Measurements from ENCODE around the gene FAM8A1.

Gene FAM8A1

DNA sequence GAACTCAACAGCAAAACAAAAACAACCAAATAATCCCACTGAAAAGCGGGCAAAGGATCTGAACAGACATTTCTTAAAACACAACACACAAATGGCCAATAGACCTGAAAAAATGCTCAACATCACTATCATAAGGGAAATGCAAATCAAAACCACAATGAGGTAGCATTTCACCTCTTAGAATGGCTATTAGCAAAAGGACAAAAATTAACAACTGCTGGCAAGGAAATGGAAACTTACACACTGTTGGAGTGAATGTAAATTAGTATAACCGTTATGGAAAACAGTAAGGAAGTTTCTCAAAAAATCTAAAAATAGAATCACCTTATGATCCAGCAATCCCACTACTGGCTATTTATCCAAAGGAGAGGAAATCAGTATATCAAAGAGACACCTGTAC, 20.9 kb downstream of the FAM8A1 start:
- TF ChIP-seq POLR2AphosphoS5 (IDR thresholded peaks at IDR 0.05; ENCODE audit: low read depth) (no peak), SPI1 (IDR thresholded peaks at IDR 0.05; ENCODE audit: borderline replicate concordance, low read depth) (no peak), GABPA (IDR thresholded peaks at IDR 0.05; ENCODE audit: low read depth) (no peak)
- Histone ChIP-seq H3K4me3 (replicated peaks; ENCODE audit: insufficient read depth, low read length) (no peak overlapping the region), H3K27me3 (ENCODE audit: insufficient read depth, poor library complexity, severe bottlenecking) (no peaks in the 10 kb centered on the region), H3K27ac (replicated peaks) (no peak overlapping the region)
- no peak for DNase-seq (ENCODE audit: low read depth in 1 of 2, low spot score in 1 of 2)

DNA sequence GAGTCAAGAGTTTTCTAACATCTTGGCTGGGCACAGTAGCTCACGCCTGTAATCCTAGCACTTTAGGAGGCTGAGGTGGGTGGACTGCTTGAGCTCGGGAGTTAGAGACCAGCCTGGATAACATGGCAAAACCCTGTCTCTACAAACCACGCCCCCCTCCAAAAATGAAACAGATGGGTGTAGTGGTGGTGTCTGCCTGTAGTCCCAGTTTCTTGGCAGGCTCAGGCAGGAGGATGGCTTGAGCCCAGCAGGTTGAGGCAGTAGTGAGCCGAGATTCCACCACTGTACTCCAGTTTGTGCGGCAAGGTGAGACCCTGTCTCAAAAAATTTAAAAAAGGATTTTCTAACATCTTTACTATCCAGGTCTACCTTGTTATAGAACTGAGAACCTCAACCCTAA, 22.0 kb downstream of the FAM8A1 start:
- no peak for DNase-seq (ENCODE audit: low read depth in 1 of 2, low spot score in 1 of 2)
- Histone ChIP-seq H3K27me3 (ENCODE audit: insufficient read depth, poor library complexity, severe bottlenecking) (no peaks in the 10 kb centered on the region), H3K4me3 (replicated peaks; ENCODE audit: insufficient read depth, low read length) (no peak overlapping the region), H3K27ac (replicated peaks) (no peak overlapping the region)
- TF ChIP-seq GABPA (IDR thresholded peaks at IDR 0.05; ENCODE audit: low read depth) (no peak), POLR2AphosphoS5 (IDR thresholded peaks at IDR 0.05; ENCODE audit: low read depth) (no peak), SPI1 (IDR thresholded peaks at IDR 0.05; ENCODE audit: borderline replicate concordance, low read depth) (no peak)
- TF ChIP-seq, protein P1, sequence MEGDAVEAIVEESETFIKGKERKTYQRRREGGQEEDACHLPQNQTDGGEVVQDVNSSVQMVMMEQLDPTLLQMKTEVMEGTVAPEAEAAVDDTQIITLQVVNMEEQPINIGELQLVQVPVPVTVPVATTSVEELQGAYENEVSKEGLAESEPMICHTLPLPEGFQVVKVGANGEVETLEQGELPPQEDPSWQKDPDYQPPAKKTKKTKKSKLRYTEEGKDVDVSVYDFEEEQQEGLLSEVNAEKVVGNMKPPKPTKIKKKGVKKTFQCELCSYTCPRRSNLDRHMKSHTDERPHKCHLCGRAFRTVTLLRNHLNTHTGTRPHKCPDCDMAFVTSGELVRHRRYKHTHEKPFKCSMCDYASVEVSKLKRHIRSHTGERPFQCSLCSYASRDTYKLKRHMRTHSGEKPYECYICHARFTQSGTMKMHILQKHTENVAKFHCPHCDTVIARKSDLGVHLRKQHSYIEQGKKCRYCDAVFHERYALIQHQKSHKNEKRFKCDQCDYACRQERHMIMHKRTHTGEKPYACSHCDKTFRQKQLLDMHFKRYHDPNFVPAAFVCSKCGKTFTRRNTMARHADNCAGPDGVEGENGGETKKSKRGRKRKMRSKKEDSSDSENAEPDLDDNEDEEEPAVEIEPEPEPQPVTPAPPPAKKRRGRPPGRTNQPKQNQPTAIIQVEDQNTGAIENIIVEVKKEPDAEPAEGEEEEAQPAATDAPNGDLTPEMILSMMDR (IDR thresholded peaks at IDR 0.05; ENCODE audit: insufficient read depth, low read length): no peak
- TF ChIP-seq, protein P2, sequence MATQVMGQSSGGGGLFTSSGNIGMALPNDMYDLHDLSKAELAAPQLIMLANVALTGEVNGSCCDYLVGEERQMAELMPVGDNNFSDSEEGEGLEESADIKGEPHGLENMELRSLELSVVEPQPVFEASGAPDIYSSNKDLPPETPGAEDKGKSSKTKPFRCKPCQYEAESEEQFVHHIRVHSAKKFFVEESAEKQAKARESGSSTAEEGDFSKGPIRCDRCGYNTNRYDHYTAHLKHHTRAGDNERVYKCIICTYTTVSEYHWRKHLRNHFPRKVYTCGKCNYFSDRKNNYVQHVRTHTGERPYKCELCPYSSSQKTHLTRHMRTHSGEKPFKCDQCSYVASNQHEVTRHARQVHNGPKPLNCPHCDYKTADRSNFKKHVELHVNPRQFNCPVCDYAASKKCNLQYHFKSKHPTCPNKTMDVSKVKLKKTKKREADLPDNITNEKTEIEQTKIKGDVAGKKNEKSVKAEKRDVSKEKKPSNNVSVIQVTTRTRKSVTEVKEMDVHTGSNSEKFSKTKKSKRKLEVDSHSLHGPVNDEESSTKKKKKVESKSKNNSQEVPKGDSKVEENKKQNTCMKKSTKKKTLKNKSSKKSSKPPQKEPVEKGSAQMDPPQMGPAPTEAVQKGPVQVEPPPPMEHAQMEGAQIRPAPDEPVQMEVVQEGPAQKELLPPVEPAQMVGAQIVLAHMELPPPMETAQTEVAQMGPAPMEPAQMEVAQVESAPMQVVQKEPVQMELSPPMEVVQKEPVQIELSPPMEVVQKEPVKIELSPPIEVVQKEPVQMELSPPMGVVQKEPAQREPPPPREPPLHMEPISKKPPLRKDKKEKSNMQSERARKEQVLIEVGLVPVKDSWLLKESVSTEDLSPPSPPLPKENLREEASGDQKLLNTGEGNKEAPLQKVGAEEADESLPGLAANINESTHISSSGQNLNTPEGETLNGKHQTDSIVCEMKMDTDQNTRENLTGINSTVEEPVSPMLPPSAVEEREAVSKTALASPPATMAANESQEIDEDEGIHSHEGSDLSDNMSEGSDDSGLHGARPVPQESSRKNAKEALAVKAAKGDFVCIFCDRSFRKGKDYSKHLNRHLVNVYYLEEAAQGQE (IDR thresholded peaks at IDR 0.05; ENCODE audit: insufficient replicate concordance, low read depth): no peak

DNA sequence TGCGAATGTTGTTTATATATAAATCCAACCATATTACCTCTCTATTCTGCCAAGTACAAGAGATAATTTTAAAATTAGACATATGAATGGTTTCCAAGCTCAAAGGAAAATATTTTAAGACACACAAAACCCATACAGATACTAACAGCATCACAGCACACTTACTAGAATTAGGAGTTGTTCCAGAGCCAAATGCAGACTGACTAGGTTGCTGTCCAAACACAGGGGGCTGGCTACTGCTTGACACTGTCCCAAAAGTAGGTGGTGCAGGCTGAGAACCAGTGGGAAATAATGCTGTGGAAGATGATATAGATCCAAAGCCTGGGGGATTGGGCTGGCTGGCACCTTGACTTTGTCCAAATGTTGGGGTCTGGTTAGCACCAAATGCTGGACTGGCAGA, 24.3 kb downstream of the FAM8A1 start:
- H3K4me3 ChIP-seq (replicated peaks; ENCODE audit: insufficient read depth, low read length): no peak overlapping the region
- no peak overlapping the region for H3K27ac ChIP-seq (replicated peaks)
- TF ChIP-seq GABPA (IDR thresholded peaks at IDR 0.05; ENCODE audit: low read depth) (no peak), SPI1 (IDR thresholded peaks at IDR 0.05; ENCODE audit: borderline replicate concordance, low read depth) (no peak), POLR2AphosphoS5 (IDR thresholded peaks at IDR 0.05; ENCODE audit: low read depth) (no peak)
- TF ChIP-seq, protein P2 (IDR thresholded peaks at IDR 0.05; ENCODE audit: insufficient replicate concordance, low read depth): no peak
- TF ChIP-seq, protein P1 (IDR thresholded peaks at IDR 0.05; ENCODE audit: insufficient read depth, low read length): no peak
- no peak for DNase-seq (ENCODE audit: low read depth in 1 of 2, low spot score in 1 of 2)
- H3K27me3 ChIP-seq (ENCODE audit: insufficient read depth, poor library complexity, severe bottlenecking): no peaks in the 10 kb centered on the region

DNA sequence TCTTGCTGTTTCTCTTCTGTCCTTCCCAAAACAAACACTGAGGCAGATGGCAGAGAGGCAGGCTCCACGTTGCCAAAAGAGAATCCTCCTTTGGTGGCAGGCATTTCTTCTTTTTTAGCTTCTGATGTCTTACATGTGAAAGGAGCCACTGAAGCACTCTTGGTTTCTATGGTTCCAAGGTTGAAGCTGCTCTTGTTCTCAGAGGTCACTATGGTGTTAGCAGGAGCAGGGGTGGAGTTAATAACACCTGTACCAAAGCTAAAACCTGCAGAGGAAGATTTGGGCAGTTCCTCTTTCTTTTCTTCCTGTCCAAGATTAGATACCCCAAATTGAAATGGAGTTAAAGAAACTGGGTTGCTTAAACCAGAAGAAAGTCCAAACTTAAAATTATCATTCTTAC, 28.8 kb downstream of the FAM8A1 start:
- no peaks in the 10 kb centered on the region for H3K27me3 ChIP-seq (ENCODE audit: insufficient read depth, poor library complexity, severe bottlenecking)
- TF ChIP-seq SPI1 (IDR thresholded peaks at IDR 0.05; ENCODE audit: borderline replicate concordance, low read depth): 0 out of 2 replicates have a peak, but pooled peaks have one; percentile 8
- TF ChIP-seq, protein P1 (IDR thresholded peaks at IDR 0.05; ENCODE audit: insufficient read depth, low read length): no peak
- H3K4me3 ChIP-seq (replicated peaks; ENCODE audit: insufficient read depth, low read length): no peak overlapping the region
- no peak overlapping the region for H3K27ac ChIP-seq (replicated peaks)
- DNase-seq (ENCODE audit: low read depth in 1 of 2, low spot score in 1 of 2): no peak
